Fibroblast of lung (primary cell): ENCODE results near the gene ANKMY1.

Experiments used
- CTCF ChIP-seq, 2 donors: IDR thresholded peaks in 1 of 2; conservative IDR thresholded peaks in 1 of 2; 1 replicate in 1 of 2; 2 replicates in 1 of 2; pipeline ENCODE4 v1.5.1; 2011 to 2012; ENCODE audit warnings: low read length in 2 of 2, control low read depth in 1 of 2, inconsistent platforms in 1 of 2, low read depth in 1 of 2, mild to moderate bottlenecking in 1 of 2
- EZH2 ChIP-seq: IDR thresholded peaks from 2 replicates; pipeline ENCODE4 v1.5.1; 2012; ENCODE audit warnings: low read length, control low read depth, mild to moderate bottlenecking; ENCODE audit errors: missing control alignments

DNA sequence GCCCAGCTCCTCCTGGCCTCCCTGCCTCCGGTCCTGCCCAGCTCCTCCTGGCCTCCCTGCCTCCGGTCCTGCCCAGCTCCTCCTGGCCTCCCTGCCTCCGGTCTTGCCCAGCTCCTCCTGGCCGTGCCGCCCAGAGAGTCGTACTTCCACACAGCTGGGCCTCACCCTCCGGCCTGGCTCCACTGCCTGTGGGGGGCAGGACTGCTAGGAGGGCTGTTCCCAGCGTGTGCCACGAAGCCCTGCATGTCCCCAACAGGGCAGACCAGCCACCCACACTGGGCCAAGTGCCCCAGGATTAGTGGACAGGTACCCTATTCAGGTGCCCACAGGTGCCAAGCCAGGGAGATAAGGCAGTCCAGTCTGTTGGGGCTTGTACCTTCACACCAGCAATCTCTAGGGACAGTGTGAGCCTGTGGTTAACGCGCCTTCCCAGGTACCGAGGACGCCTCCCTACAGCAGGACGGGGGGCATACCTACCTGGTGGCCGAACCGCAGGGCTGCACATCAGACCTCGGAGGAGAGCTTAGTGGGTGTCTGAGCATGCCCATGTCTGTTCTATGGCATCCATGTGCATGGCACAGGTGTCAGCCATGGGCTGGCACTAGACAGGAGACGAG lies 117.0 kb downstream of the ANKMY1 start:
- TF ChIP-seq CTCF (conservative IDR thresholded peaks at IDR 0.05 in 1 of 2, IDR thresholded peaks at IDR 0.05 in 1 of 2; ENCODE audit: low read depth in 1 of 2, low read length in 2 of 2) (no peak), EZH2 (no peak)
